Natural killer cell (primary cell): ENCODE data around the gene FOXO1. TPM values are rescaled to one million over a fixed set of nuclear protein-coding genes. Genes with fewer than 3 reads are reported as not detected.

Source experiments
- ATAC-seq, 3 donors: fragments of 150-1000 bp in 2 of 3; fragments of 200-7000 bp in 1 of 3; cut with Tn5 transposase; 1 replicate in 1 of 3; 2 replicates in 2 of 3; pipeline ENCODE4 v1.10.0; 2021; ENCODE audit warnings: mild to moderate bottlenecking in 2 of 3, moderate library complexity in 2 of 3
- DNase-seq, 2 donors: peaks; one replicate each; pipeline versions ENCODE4 v3.0.0 to v3.0.0-alpha.2; 2013 to 2021; ENCODE audit warnings: mixed read lengths in 1 of 2
- H3K27ac ChIP-seq: one replicate; pipeline ENCODE4 v1.5.1; 2013; ENCODE audit warnings: mild to moderate bottlenecking, low read length
- H3K27me3 ChIP-seq: one replicate; pipeline ENCODE4 v1.6.1; 2013; ENCODE audit warnings: low read length; ENCODE audit not compliant: control insufficient read depth, insufficient read depth
- H3K36me3 ChIP-seq: one replicate; pipeline ENCODE4 v1.6.1; 2013; ENCODE audit warnings: low read length; ENCODE audit not compliant: control insufficient read depth, insufficient read depth
- H3K4me1 ChIP-seq: one replicate; pipeline ENCODE4 v1.6.1; 2013; ENCODE audit warnings: low read length; ENCODE audit not compliant: control insufficient read depth, insufficient read depth
- H3K4me3 ChIP-seq: one replicate; pipeline ENCODE4 v1.5.1; 2013; ENCODE audit warnings: low read length
- H3K9me3 ChIP-seq: one replicate; pipeline ENCODE4 v1.6.1; 2013; ENCODE audit warnings: low read length; ENCODE audit not compliant: control insufficient read depth, insufficient read depth
- H3K27ac Mint-ChIP-seq, 2 donors: one replicate each; pipeline ENCODE4 v1.8.0; 2022; ENCODE audit warnings: mild to moderate bottlenecking in 2 of 2, mixed read lengths in 2 of 2, moderate library complexity in 1 of 2
- H3K27me3 Mint-ChIP-seq, 2 donors: one replicate each; pipeline ENCODE4 v1.8.0; 2022; ENCODE audit warnings: low read depth in 2 of 2, mixed read lengths in 2 of 2
- H3K36me3 Mint-ChIP-seq: one replicate; pipeline ENCODE4 v1.8.0; 2022; ENCODE audit warnings: mixed read lengths
- H3K4me1 Mint-ChIP-seq, 2 donors: one replicate each; pipeline ENCODE4 v1.8.0; 2022; ENCODE audit warnings: mixed read lengths in 2 of 2
- H3K4me3 Mint-ChIP-seq: one replicate; pipeline ENCODE4 v1.8.0; 2022; ENCODE audit warnings: mild to moderate bottlenecking, moderate library complexity, mixed read lengths
- H3K9me3 Mint-ChIP-seq, 2 donors: one replicate each; pipeline ENCODE4 v1.8.0; 2022; ENCODE audit warnings: mixed read lengths in 2 of 2
- WGBS: methylation state at CpG from one replicate; pipeline ENCODE4 v1.1.7; 2013; ENCODE audit warnings: missing lambda C conversion rate; ENCODE audit not compliant: insufficient coverage; 5-methylcytosine and 5-hydroxymethylcytosine counted together
- intact Hi-C: fragments of 100-400 bp; cut with micrococcal nuclease; formaldehyde crosslinking; loops from one replicate; pipeline ENCODE4 v1.14.2; 2022
- total RNA-seq, 4 donors: library from RNA; stranded (reverse); fragments of 120-200 nt in 1 of 4; gene quantifications; one replicate each; pipeline versions ENCODE4 v1.2.3 to v1.2.4, GENCODE V29; 2013 to 2022
- TF ChIP-seq, protein P1 (sequence below): fragments of 200-600 bp; IDR thresholded peaks from one replicate; pipeline ENCODE4 v1.8.0; 2022; ENCODE audit warnings: antibody characterized with exemption

FOXO1 gene
- total RNA-seq, 3 donors from 2014 or later (not counting 1 experiment from before 2014, with no cell fraction given), result 23.9 to 29.8 (median 27.6) TPM

DNA sequence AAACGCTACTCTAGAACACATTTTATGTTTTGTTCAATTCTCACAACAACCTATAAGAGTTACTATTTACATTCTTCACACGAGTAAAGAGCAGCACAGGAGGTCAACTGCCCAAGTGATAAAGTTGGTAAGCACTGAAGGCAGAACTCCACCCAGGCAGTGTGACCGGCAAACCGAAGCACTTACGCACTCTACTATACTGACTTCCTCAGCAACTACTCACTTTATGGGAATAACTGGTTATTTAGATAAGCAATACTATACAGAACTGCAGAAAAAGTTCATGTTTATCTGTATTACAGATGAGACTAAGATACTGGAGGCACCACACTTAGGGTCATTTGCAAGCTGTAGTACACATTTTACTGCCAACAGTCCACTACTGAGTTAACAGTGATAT lies 28.8 kb downstream of the FOXO1 start:
- WGBS, result 23% methylated on average over 2 of the region's 5 CpGs
- H3K4me3 ChIP-seq, result no peak overlapping the region
- H3K27ac ChIP-seq, result no peak overlapping the region
- intact Hi-C loops, result no loop called here
- no peaks in the 10 kb centered on the region for H3K9me3 Mint-ChIP-seq
- peaks cover 15% of the 10 kb centered on the region for H3K4me1 ChIP-seq
- H3K27me3 Mint-ChIP-seq, result no peaks in the 10 kb centered on the region
- H3K36me3 Mint-ChIP-seq, result no peaks in the 10 kb centered on the region
- H3K4me1 Mint-ChIP-seq, result peaks cover 39 to 54% of the 10 kb centered on the region in 2 donors
- H3K4me3 Mint-ChIP-seq, result no peak overlapping the region
- H3K27me3 ChIP-seq, result no peaks in the 10 kb centered on the region
- TF ChIP-seq, protein P1, sequence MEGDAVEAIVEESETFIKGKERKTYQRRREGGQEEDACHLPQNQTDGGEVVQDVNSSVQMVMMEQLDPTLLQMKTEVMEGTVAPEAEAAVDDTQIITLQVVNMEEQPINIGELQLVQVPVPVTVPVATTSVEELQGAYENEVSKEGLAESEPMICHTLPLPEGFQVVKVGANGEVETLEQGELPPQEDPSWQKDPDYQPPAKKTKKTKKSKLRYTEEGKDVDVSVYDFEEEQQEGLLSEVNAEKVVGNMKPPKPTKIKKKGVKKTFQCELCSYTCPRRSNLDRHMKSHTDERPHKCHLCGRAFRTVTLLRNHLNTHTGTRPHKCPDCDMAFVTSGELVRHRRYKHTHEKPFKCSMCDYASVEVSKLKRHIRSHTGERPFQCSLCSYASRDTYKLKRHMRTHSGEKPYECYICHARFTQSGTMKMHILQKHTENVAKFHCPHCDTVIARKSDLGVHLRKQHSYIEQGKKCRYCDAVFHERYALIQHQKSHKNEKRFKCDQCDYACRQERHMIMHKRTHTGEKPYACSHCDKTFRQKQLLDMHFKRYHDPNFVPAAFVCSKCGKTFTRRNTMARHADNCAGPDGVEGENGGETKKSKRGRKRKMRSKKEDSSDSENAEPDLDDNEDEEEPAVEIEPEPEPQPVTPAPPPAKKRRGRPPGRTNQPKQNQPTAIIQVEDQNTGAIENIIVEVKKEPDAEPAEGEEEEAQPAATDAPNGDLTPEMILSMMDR, result no peak
- ATAC-seq (peak in 1 of 3 donors; percentile 35), DNase-seq (no peak)
- peak overlapping the region; percentile 5 to 27 for H3K27ac Mint-ChIP-seq
- H3K36me3 ChIP-seq, result no peaks in the 10 kb centered on the region
- H3K9me3 ChIP-seq, result no peaks in the 10 kb centered on the region

DNA sequence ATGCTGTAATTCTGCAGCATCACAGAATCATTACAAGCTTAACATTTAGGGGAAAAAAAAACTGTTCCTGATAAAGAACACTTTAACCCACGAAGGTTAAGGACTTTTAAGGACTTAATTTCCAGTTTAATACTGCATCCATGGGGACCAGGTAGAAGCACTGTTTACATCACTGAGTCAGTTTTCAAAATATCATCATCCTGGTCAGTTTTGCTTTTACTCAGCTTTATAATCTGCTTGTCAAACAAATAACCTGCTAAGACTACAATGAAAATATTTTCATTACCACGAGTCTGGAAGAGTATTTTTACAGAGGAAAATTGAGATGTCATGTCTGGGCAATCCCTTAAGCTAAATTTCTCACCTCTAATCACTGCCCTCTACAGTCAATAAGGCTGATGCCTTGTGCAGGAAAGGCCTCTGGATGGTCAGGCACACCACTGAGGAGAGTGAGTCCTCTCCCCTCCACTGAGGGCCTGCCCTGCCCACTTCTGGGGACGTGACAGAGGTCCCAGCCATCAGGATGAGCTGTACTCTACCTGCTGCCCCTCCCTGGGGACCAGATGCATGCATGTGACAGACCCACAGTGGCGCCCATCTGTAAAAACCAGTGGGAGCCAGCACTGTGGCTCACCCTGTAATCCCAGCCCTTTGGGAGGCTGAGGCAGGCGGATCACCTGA lies 31.0 kb downstream of the FOXO1 start:
- peaks cover 5% of the 10 kb centered on the region for H3K4me1 ChIP-seq
- WGBS, result 84% methylated on average over 4 of the region's 5 CpGs

DNA sequence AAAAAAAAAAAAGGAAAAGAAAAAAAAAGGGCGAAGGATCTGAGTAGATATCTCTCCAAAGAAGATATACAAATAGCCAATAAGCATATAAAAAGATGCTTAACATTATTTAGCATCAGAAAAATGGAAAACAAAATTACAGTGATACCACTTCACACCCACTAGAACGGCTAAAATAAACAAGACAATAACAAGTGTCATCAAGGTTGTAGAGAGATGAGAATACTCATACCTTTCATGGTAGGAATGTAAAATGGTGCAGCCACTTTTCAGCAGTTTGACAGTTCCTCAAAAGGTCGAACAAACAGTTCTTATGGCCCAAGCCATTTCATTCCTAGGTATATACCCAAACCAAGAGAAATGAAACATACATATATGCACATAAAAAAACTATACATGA lies 33.5 kb downstream of the FOXO1 start:
- H3K9me3 ChIP-seq, result no peaks in the 10 kb centered on the region
- H3K9me3 Mint-ChIP-seq, result no peaks in the 10 kb centered on the region
- DNase-seq (no peak), ATAC-seq (no peak)
- TF ChIP-seq, protein P1, result no peak
- intact Hi-C loops, result no loop called here
- peaks cover 9% of the 10 kb centered on the region for H3K4me1 ChIP-seq
- H3K27me3 Mint-ChIP-seq, result no peaks in the 10 kb centered on the region
- H3K4me1 Mint-ChIP-seq, result peaks cover 22 to 25% of the 10 kb centered on the region in 2 donors
- no peak overlapping the region for H3K27ac ChIP-seq
- WGBS, result 60% methylated on average over 1 of the region's 3 CpGs
- H3K36me3 Mint-ChIP-seq, result no peaks in the 10 kb centered on the region
- no peaks in the 10 kb centered on the region for H3K27me3 ChIP-seq
- H3K36me3 ChIP-seq, result no peaks in the 10 kb centered on the region
- no peak overlapping the region for H3K27ac Mint-ChIP-seq
- no peak overlapping the region for H3K4me3 ChIP-seq
- no peak overlapping the region for H3K4me3 Mint-ChIP-seq

More for the DNA sequence above, 31.0 kb downstream of the FOXO1 start:
- ATAC-seq (no peak), DNase-seq (no peak)
- Mint-ChIP-seq H3K9me3 (no peaks in the 10 kb centered on the region), H3K4me3 (no peak overlapping the region), H3K27ac (no peak overlapping the region), H3K27me3 (no peaks in the 10 kb centered on the region), H3K36me3 (no peaks in the 10 kb centered on the region), H3K4me1 (peaks cover 39 to 41% of the 10 kb centered on the region in 2 donors)
- intact Hi-C loops, result no loop called here
- Histone ChIP-seq H3K4me3 (no peak overlapping the region), H3K9me3 (no peaks in the 10 kb centered on the region), H3K36me3 (no peaks in the 10 kb centered on the region), H3K27ac (no peak overlapping the region), H3K27me3 (no peaks in the 10 kb centered on the region)
- TF ChIP-seq, protein P1, result no peak

DNA sequence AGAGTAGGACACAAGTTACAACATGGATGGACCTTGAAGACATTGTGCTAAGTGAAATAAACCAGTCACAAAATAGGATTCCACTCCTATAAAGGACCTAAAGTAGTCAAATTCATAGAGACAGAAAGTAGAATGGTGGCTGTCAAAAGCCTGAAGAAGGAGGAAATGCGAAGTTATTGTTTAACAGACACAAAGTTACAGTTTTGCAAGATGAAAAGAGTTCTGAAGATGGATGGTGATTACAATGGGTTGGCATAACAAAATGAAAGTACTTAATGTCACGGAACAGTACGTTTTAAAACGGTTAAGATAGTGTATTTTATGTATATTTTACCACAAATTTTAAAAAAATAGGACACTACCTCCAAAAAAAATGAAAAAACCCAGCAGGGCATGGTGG lies 34.8 kb downstream of the FOXO1 start:
- intact Hi-C loops, result no loop called here
- Histone ChIP-seq H3K9me3 (no peaks in the 10 kb centered on the region), H3K4me3 (no peak overlapping the region), H3K27me3 (no peaks in the 10 kb centered on the region), H3K4me1 (peaks cover 9% of the 10 kb centered on the region), H3K36me3 (no peaks in the 10 kb centered on the region), H3K27ac (no peak overlapping the region)
- no peak overlapping the region for H3K4me3 Mint-ChIP-seq
- TF ChIP-seq, protein P1, result no peak
- H3K27ac Mint-ChIP-seq, result peak overlapping the region in 1 of 2 donors; percentile 27
- H3K36me3 Mint-ChIP-seq, result no peaks in the 10 kb centered on the region
- no peaks in the 10 kb centered on the region for H3K27me3 Mint-ChIP-seq
- DNase-seq (peak in 1 of 2 donors; percentile 34), ATAC-seq (no peak)
- H3K4me1 Mint-ChIP-seq, result peaks cover 24 to 26% of the 10 kb centered on the region in 2 donors
- no peaks in the 10 kb centered on the region for H3K9me3 Mint-ChIP-seq
- 100% methylated on average over 1 of the region's 4 CpGs for WGBS
